BJ (cell line): ENCODE data around the gene GDF15. TPM values are rescaled to one million over a fixed set of nuclear protein-coding genes. Genes with fewer than 3 reads are reported as not detected.

Experiments used
- CTCF ChIA-PET: fragments of 350-600 bp; formaldehyde crosslinking; extraction: SDS; loops from one replicate; lab custom pipeline; 2021; ENCODE audit warnings: antibody characterized with exemption, inconsistent platforms; lab: Yijun Ruan, JAX
- POLR2A ChIA-PET: fragments of 300-600 bp; sonication (Branson Sonifier 250); formaldehyde crosslinking; extraction: SDS; loops from one replicate; lab custom pipeline; 2021; ENCODE audit warnings: antibody characterized with exemption; lab: Charles Lee
- DNase-seq: peaks from one replicate; pipeline ENCODE4 v3.0.0-alpha.2; 2011; ENCODE audit warnings: low read depth
- H3K27me3 ChIP-seq: 2 replicates; pipeline ENCODE4 v1.6.0; 2011; ENCODE audit warnings: low read length; ENCODE audit not compliant: control insufficient read depth, insufficient read depth
- H3K36me3 ChIP-seq: 2 replicates; pipeline ENCODE4 v1.5.1; 2011; ENCODE audit warnings: low read length; ENCODE audit not compliant: control insufficient read depth, insufficient read depth
- H3K4me3 ChIP-seq: 2 replicates; pipeline ENCODE4 v1.5.1; 2011; ENCODE audit warnings: low read depth, mild to moderate bottlenecking, control low read depth, low read length
- CTCF ChIP-seq: IDR thresholded peaks from 2 replicates; pipeline ENCODE4 v1.5.1; 2011; ENCODE audit warnings: low read depth, mild to moderate bottlenecking, control low read depth, inconsistent platforms, low read length, moderate library complexity; ENCODE audit not compliant: insufficient read depth
- polyA plus RNA-seq: library from polyadenylated mRNA; depleted of rRNA; stranded (reverse); fragments of >200 nt; gene quantifications from 2 replicates; pipeline ENCODE4 v1.2.3, GENCODE V29; 2011

The GDF15 gene
- polyA plus RNA-seq, 1 experiment = 30.8 TPM

- POLR2A ChIA-PET = no interaction called here
- no peak for DNase-seq
These were observed 12.5 kb upstream of the GDF15 start for GRCh38 chr19:18373407-18373891.

GRCh38 chr19:18373892-18374629, 11.9 kb upstream of the GDF15 start:
- ChIA-PET CTCF (interaction anchor here (0.9 to 1.7 kb wide), 3 partner anchors 14 to 95 kb away, joined by 3 to 6 read pairs (median 3); no protein-coding TSS in a partner anchor), POLR2A (no interaction called here)
- Histone ChIP-seq H3K36me3 (no peaks in the 10 kb centered on the region), H3K4me3 (no peak overlapping the region), H3K27me3 (no peaks in the 10 kb centered on the region)
- DNase-seq = peak; percentile 92
- no peak for TF ChIP-seq CTCF

More at GRCh38 chr19:18373407-18373891, 12.5 kb upstream of the GDF15 start:
- no peaks in the 10 kb centered on the region for H3K36me3 ChIP-seq
- CTCF ChIA-PET = interaction anchor here (0.9 to 1.7 kb wide), 2 partner anchors 15 to 94 kb away, joined by 3 to 6 read pairs; no protein-coding TSS in a partner anchor
- no peaks in the 10 kb centered on the region for H3K27me3 ChIP-seq
- TF ChIP-seq CTCF = no peak
- H3K4me3 ChIP-seq = no peak overlapping the region

GRCh38 chr19:18377026-18377425, 8.9 kb upstream of the GDF15 start:
- no peaks in the 10 kb centered on the region for H3K36me3 ChIP-seq
- H3K27me3 ChIP-seq = no peaks in the 10 kb centered on the region
- H3K4me3 ChIP-seq = no peak overlapping the region
- ChIA-PET POLR2A (no interaction called here), CTCF (no interaction called here)
- no peak for DNase-seq
- no peak for TF ChIP-seq CTCF

GRCh38 chr19:18379803-18380747, 5.9 kb upstream of the GDF15 start:
- peak; percentile 87 for DNase-seq
- TF ChIP-seq CTCF = no peak
- H3K36me3 ChIP-seq = no peaks in the 10 kb centered on the region
- no peak overlapping the region for H3K4me3 ChIP-seq
- CTCF ChIA-PET = interaction anchor here (0.5 to 2.3 kb wide), 7 partner anchors 8 to 500 kb away, joined by 3 to 18 read pairs (median 6); no protein-coding TSS in a partner anchor
- POLR2A ChIA-PET = interaction anchor here (0.6 kb wide), 1 partner anchor 100 kb away, joined by 3 read pairs; no protein-coding TSS in a partner anchor
- H3K27me3 ChIP-seq = no peaks in the 10 kb centered on the region
